ENCODE data around the gene WFDC8.

GRCh38 chr20:45593498-45593897 lies 14.4 kb upstream of the WFDC8 start:
- no peak for TF ChIP-seq EZH2 (IDR thresholded peaks at IDR 0.05; ENCODE audit: borderline replicate concordance, low read length)
- TF ChIP-seq, protein P1, sequence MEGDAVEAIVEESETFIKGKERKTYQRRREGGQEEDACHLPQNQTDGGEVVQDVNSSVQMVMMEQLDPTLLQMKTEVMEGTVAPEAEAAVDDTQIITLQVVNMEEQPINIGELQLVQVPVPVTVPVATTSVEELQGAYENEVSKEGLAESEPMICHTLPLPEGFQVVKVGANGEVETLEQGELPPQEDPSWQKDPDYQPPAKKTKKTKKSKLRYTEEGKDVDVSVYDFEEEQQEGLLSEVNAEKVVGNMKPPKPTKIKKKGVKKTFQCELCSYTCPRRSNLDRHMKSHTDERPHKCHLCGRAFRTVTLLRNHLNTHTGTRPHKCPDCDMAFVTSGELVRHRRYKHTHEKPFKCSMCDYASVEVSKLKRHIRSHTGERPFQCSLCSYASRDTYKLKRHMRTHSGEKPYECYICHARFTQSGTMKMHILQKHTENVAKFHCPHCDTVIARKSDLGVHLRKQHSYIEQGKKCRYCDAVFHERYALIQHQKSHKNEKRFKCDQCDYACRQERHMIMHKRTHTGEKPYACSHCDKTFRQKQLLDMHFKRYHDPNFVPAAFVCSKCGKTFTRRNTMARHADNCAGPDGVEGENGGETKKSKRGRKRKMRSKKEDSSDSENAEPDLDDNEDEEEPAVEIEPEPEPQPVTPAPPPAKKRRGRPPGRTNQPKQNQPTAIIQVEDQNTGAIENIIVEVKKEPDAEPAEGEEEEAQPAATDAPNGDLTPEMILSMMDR (conservative IDR thresholded peaks at IDR 0.05 in 1 of 2, IDR thresholded peaks at IDR 0.05 in 1 of 2; ENCODE audit: extremely low read depth in 1 of 2, insufficient read depth in 1 of 2, low read depth in 1 of 2, low read length in 2 of 2), result no peak

Measured in mammary epithelial cell (primary cell).